ENCODE data around the gene TBC1D22A.

The TBC1D22A gene

DNA sequence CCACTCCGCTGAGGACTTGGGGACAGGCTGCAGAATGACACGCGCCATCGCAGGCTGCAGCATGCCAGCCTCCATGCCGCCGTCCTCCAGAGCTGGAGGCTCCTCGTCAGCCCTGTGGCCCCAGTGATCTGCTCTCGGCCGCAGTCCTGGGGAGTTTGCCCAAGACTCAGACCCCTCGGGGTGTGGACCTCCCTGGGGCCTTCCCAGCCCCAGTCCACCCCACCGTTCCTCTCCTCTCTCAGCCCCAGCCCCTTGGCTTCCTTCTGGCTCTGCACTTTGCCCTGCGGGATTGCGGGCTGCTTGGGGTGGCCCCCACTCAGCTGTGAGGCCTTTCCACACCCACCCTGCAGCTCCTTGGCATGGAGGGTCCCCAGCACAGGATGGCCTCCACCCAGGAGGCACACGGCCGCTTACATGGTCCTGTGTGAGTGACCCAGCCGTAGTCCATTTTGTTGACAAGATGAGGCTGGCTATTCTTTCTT lies 414.9 kb downstream of the TBC1D22A start:
- no peak for DNase-seq

GRCh38 chr22:47178339-47178738 lies 415.9 kb downstream of the TBC1D22A start:
- DNase-seq, result no peak

GRCh38 chr22:47180796-47181195 lies 418.3 kb downstream of the TBC1D22A start:
- DNase-seq, result no peak

- DNase-seq, result no peak
Measured at GRCh38 chr22:47187176-47187957, 424.9 kb downstream of the TBC1D22A start.

DNA sequence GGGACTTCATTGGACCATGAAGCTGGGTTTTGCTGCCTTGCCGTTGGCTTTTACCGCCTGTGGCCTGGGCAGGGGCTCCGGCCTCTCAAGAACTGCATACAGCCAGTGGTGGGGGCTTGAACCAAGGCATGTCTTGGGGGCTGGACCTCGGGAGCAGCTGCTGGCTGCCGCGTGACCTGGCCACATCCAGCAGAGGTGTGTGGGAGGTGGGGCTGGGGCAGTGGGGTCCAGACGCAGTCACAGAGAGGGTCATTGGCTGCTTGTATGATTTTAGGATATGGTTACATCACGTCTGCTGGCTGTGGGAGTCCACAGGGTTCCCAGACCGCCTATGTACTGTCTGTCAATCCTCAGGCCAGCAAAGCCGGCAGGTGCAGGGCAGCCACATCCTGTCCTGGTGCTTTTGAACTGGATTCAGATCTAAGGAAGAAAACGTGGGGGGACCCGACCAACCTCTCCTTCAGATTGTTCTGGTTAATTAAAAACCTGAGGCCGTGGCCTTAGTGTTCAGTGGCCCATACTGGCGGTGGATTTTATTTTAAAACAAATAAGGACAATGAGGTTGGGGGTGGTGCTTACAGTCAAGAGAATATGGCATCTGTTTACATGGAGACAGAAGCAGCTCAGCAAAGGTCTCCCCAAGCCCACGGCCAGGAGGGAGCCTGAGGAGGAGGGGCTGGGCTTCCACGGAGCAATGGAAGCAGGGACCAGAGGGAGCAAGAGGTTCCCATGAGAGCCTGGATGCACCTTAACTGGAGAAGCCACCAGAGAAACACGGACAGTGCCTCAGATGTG lies 426.0 kb downstream of the TBC1D22A start:
- no peak for DNase-seq

GRCh38 chr22:47189056-47189916 lies 426.8 kb downstream of the TBC1D22A start:
- no peak for DNase-seq

DNA sequence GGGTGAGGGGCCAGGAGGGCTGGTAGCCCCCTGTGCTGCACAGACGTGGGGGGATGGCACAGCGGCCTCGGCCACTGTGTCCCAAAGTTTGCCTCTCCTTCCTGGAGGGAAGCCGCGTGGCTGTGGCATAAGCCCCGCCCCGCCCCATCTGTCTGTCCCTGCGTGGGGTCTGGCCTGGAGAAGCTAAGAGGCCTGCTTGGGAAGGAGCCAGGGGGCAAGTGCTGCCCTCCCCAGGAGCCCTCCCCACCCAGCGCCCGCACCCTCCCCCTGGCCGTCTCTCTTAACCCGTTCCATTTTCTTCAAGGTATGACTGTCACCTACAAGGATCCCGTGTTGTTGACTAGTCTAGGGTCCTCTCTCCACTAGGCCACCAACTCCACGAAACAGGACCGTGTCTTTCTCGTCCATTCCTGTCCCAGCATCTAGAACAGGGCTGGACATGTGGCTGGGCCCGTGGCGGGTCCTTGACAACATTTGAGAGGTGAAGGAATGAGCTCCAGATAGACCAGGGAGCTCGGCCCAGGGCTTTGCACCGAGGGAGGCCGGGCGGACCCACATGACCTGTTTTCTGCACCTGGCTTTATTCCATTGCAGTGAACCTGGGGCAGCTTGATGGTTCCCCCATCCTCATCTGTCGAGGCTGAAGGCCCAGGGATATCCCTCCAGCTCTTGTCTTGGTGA lies 428.0 kb downstream of the TBC1D22A start:
- no peak for DNase-seq

- no peak for DNase-seq
Measured at GRCh38 chr22:47190957-47191670, 428.7 kb downstream of the TBC1D22A start.

- DNase-seq, result no peak
Measured at GRCh38 chr22:47191671-47192650, 429.5 kb downstream of the TBC1D22A start.

DNA sequence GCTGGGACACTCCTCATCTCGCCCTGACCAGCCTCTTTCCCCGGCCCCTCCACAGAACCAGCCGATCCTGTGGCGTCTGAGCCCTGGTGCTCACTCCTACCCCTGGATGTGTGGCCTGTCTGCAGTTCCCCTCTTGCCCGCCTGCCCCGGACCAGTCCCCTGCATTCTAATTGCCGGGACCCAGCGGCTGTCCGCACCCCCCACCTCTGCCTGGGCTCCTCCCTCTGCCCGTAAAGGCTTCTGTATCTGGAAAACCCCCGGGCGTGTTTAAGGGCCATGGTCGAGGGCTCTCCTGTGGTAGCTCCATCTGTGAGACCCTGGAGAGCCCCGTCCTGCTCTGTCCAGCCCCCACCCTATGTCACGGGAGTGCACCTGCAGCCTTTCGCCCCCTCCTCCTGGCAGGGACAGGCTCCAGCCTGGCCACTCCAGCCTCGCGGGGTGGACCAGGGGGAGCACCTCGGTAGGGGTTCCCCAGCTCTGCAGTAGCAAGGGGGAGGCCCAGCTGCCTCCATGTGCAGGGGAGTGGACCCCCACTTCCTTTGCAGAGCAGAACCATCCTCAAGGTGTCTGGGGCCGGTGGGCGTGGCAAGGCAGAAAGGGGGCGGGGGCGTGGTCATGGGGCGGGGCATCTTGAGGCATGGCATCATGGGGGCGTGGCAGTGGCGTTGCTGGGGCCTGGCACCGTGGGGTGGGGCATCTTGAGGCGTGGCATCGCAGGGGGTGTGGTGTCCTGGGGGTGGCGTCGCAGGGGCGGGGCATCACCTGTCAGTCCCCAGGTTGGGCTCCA lies 430.4 kb downstream of the TBC1D22A start:
- DNase-seq, result no peak

DNA sequence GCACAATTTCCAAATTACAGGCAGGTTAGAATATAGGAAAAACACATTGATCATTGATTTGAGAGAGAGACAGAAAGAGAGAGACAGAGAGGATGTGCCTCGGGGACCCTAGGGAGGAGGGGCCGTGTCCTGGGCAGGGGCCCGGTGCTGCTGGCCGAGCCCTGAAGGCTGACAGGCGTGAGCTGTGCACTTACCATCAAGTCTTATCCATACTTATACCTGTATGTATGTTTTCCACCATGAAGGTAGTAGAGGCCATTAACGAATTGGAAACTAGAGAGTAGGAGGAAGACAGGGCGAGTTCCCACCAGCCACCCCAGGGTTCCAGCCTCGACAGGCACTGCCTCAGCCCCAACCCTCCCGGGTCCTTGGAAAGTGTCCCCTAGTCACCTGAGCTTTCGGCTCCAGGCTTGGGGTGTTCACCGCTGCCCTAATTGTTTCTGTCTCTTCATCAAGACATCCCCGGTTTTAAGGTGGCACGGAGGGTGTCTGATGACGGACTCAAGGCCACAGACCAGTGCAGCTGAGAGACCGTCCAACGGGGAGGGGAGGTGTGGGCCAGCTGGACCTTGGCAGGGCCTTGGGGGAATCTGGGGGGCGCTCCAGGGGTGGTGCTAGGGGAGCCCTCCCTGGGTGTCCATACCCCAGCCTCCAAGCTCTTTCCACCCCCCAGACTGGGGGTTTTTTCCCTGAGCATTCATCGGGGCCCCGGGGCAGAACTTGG lies 431.3 kb downstream of the TBC1D22A start:
- DNase-seq, result no peak

- no peak for DNase-seq
Measured at GRCh38 chr22:47194476-47195155, 432.2 kb downstream of the TBC1D22A start.

- DNase-seq, result no peak
Measured at GRCh38 chr22:47195156-47195483, 432.7 kb downstream of the TBC1D22A start.

DNA sequence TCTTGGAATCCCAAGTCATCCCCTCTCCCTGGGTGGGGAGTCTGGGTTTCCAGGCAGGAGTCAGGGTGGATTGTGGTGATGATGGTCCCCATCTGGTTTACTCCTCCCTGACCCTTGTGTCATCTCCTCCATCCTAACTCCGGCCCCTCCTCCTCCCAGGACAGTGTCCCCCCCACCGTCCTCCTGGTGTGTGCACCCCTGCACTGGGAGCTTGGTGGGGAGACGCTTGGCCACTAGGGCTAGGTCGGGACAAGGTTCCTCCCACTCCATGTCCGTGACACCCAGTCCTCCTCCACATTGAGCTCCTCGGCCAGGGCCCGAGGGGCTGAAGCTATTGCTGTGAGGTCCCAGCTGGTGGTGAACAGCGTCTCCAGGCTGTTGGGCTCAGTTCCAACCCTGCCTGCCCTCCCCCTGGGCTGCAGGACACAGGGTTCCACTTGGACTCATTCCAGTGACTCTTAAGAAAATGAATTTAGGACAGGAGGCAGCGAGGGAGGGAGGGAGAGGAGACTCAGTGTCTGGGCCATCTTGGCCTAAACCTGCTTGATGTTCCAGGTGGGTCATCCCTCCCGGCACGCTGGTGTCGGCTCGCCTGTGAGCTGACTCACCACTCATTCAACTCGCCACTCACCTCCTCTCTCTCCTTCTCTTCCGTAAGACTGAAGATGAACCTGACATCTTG lies 433.2 kb downstream of the TBC1D22A start:
- DNase-seq, result no peak

DNA sequence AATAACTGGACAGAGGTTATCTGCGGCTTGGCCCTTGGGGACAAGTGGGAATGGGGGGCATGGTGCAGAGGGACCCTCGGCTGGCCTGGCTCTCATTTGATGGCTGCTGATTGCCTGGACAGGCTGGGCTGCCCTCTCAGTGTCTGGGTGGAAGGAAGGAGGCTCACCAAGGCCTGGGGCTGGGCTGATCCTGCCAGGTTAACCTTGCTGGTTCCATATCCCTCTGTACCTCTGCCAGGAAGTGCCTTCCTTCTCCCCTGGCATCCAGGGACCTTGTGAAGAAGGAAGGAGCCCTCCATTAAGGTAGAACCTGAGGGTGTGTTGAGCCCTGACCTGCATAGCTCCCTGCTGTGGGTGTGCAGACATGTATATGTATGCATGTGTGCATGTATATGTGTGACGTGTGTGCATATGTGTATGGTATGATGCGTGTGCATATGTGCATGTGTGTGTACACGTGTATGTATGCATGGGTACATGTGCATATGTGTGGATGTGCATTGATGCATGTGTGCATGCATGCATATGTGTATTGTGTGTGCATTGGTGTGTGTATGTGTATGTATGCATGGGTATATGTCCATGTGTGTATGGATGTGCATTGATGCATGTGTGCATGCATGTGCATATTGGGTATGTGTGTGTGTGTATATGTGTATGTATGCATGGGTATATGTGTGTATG lies 433.9 kb downstream of the TBC1D22A start:
- DNase-seq, result no peak

DNA sequence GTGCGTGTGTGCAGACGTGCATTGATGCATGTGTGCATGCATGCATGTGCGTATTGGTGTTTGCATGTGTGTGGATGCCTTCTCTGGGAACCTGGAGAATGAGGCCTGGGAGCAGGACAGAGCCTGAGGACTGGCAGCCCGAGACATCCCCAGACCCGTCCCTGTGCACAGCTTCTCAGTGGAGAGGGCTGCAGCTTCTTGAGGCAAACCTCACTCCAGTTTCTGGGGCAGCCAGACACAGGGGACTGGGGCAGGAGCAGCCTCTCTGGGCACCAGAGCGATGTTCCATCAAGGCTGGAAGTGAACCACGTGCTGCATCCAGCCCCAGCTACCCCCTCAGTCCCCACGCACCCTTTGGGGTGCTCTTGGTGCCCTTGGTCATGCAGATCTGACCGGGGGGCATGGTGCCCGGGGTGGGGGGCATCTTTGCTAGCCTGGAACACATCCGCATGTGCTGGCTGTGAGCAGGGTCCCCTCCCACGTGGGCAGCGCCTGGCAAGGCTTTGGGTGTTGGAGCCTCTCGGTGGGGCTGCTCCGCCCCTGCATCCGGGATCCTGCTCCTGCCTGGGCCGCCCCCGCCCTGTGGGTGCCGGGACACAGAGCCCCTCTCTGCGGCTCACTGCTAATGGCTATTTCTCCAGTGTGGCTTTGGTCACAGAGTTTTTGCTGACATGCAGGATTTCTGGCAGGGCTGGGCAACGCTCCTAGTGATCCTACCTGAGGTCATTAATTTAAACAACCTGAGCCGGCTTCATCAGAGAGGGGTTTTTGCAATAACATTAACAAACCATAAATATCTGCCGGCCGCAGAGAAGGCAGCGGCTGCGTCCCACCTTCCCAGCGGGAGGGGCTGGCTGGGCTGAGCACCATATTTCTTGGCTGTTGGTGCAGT lies 434.7 kb downstream of the TBC1D22A start:
- no peak for DNase-seq
